GM12878 (cell line): ENCODE measurements around the gene STAMBP. TPM values are rescaled to one million over a fixed set of nuclear protein-coding genes. Genes with fewer than 3 reads are reported as not detected.

Experiments
- BACH1 ChIP-seq: fragments of 450-650 bp; IDR thresholded peaks from 2 replicates; pipeline ENCODE4 v1.6.1; 2017; ENCODE audit warnings: mild to moderate bottlenecking, borderline replicate concordance
- CREM ChIP-seq: IDR thresholded peaks from 2 replicates; pipeline ENCODE4 v1.6.1; 2014; ENCODE audit warnings: antibody characterized with exemption, low read depth
- DPF2 ChIP-seq: fragments of 450-650 bp; IDR thresholded peaks from 2 replicates; pipeline ENCODE4 v1.6.1; 2017; ENCODE audit warnings: mild to moderate bottlenecking
- EZH2 ChIP-seq: IDR thresholded peaks from 2 replicates; pipeline ENCODE4 v1.6.1; 2012; ENCODE audit warnings: low read depth, mild to moderate bottlenecking, control low read depth, inconsistent platforms, low read length, borderline replicate concordance; ENCODE audit not compliant: control insufficient read depth
- GABPA ChIP-seq: IDR thresholded peaks from 2 replicates; pipeline ENCODE4 v1.6.1; 2014; ENCODE audit warnings: antibody characterized with exemption, low read depth, mild to moderate bottlenecking, inconsistent platforms
- HDAC2 ChIP-seq: fragments of 200-600 bp; sonication (generic); IDR thresholded peaks from 2 replicates; pipeline ENCODE4 v1.6.1; 2017
- IRF4 ChIP-seq: IDR thresholded peaks from 2 replicates; pipeline ENCODE4 v1.6.1; 2011; ENCODE audit warnings: low read depth, low read length
- MEF2B ChIP-seq: fragments of 450-650 bp; IDR thresholded peaks from 2 replicates; pipeline ENCODE4 v1.6.1; 2018; ENCODE audit warnings: mild to moderate bottlenecking, moderate library complexity; ENCODE audit not compliant: partially characterized antibody, poor library complexity, severe bottlenecking
- MYB ChIP-seq: fragments of 150-350 bp; IDR thresholded peaks from 2 replicates; pipeline ENCODE4 v1.6.1; 2014; ENCODE audit warnings: mild to moderate bottlenecking, low read depth, low read length, borderline replicate concordance
- NR2C2 ChIP-seq: IDR thresholded peaks from 2 replicates; pipeline ENCODE4 v1.6.1; 2011; ENCODE audit warnings: borderline replicate concordance, low read depth; ENCODE audit not compliant: control insufficient read depth, insufficient read length
- POLR2A ChIP-seq: IDR thresholded peaks from 2 replicates; pipeline ENCODE4 v1.6.1; 2011; ENCODE audit warnings: low read depth, mild to moderate bottlenecking, low read length
- RELA ChIP-seq: fragments of 450-650 bp; IDR thresholded peaks from 2 replicates; pipeline ENCODE4 v1.8.0; 2014; ENCODE audit warnings: borderline replicate concordance; ENCODE audit not compliant: partially characterized antibody
- SRF ChIP-seq, 2 experiments: IDR thresholded peaks; 2 replicates each; pipeline ENCODE4 v1.6.1; 2011; ENCODE audit warnings: low read depth in 2 of 2, low read length in 2 of 2, mild to moderate bottlenecking in 1 of 2, moderate library complexity in 1 of 2
- SUZ12 ChIP-seq: fragments of 200-600 bp; sonication (generic); IDR thresholded peaks from one replicate; pipeline ENCODE4 v1.6.1; 2018; ENCODE audit warnings: antibody characterized with exemption, mild to moderate bottlenecking; ENCODE audit not compliant: unreplicated experiment
- YY1 ChIP-seq: IDR thresholded peaks from 2 replicates; pipeline ENCODE4 v1.6.1; 2011; ENCODE audit warnings: low read depth, mild to moderate bottlenecking, low read length
- ZNF24 ChIP-seq: fragments of 450-650 bp; IDR thresholded peaks from 2 replicates; pipeline ENCODE4 v1.6.1; 2017; ENCODE audit warnings: antibody characterized with exemption, mild to moderate bottlenecking
- polyA plus RNA-seq, 11 experiments: library from polyadenylated mRNA; depleted of rRNA in 4 of 11; unstranded in 6 of 11; stranded (reverse) in 5 of 11; fragments of >200 nt; fragmentation: Nextera tagmentation in 4 of 11; fragmentation: Illumina TruSeq in 1 of 11; extraction: Ambion mirVana in 4 of 11; extraction: Trizol in 1 of 11; gene quantifications; 1 replicate in 1 of 11; 2 replicates in 10 of 11; pipeline versions ENCODE4 v1.2.1 to v1.2.3, GENCODE V29; 2011 to 2016; ENCODE audit warnings: inconsistent platforms in 2 of 11, missing spikeins in 2 of 11, low read depth in 1 of 11
- total RNA-seq, 4 experiments: library from RNA; depleted of rRNA in 3 of 4; stranded (reverse); fragments of >200 nt in 3 of 4; fragmentation: Illumina TruSeq in 1 of 4; extraction: Trizol in 1 of 4; gene quantifications; 2 replicates each; pipeline versions ENCODE4 v1.2.1 to v1.2.3, GENCODE V29; 2013 to 2021
- TF ChIP-seq, protein P1 (sequence below): fragments of 450-650 bp; IDR thresholded peaks from 2 replicates; pipeline ENCODE4 v1.6.1; 2014; ENCODE audit warnings: mild to moderate bottlenecking
- TF ChIP-seq, protein P2 (sequence below): fragments of 450-650 bp; conservative IDR thresholded peaks from 2 replicates; pipeline ENCODE4 v1.6.1; 2017; ENCODE audit warnings: mild to moderate bottlenecking, moderate library complexity
- TF ChIP-seq, protein P3 (sequence below): fragments of 450-650 bp; IDR thresholded peaks from 2 replicates; pipeline ENCODE4 v1.6.1; 2017; ENCODE audit warnings: mild to moderate bottlenecking, low read depth, inconsistent platforms; ENCODE audit not compliant: poor library complexity, severe bottlenecking
- TF ChIP-seq, protein P4 (sequence below): fragments of 450-650 bp; IDR thresholded peaks from 2 replicates; pipeline ENCODE4 v1.6.1; 2016; ENCODE audit warnings: mild to moderate bottlenecking
- TF ChIP-seq, protein P5 (sequence below): fragments of 450-650 bp; IDR thresholded peaks from 2 replicates; pipeline ENCODE4 v1.6.1; 2017; ENCODE audit warnings: mild to moderate bottlenecking, moderate library complexity

STAMBP gene
- total and polyA plus RNA-seq, 10 of the 15 experiments (the other 5 are each of a cell fraction or from before 2014, with no cell fraction given) = 38.9 to 84.1 (median 69.7) TPM

DNA sequence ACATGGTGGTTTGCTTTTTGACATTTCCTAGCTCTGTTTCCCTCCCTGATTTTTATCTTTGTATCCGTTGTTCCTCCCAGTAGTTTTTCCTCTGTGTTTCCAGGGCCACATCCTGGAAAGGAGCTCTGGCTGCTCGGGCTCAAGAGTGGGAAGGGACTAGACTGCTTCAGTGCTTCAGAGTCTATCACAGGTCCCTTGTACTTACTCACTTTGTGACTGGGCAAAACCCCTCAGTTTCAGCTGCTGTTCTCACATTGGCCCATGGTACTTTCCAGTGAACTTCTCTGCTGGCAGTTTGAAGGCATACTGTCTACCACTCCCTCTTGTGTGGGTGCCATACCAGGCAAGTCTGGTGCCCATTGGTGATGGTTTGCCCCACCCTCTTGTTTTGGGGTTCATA, 7.5 kb upstream of the STAMBP start (continued):
- peak; percentile 34; the same call in 1 of the 2 replicates for TF ChIP-seq POLR2A
- no peak for TF ChIP-seq EZH2
- TF ChIP-seq, protein P1, sequence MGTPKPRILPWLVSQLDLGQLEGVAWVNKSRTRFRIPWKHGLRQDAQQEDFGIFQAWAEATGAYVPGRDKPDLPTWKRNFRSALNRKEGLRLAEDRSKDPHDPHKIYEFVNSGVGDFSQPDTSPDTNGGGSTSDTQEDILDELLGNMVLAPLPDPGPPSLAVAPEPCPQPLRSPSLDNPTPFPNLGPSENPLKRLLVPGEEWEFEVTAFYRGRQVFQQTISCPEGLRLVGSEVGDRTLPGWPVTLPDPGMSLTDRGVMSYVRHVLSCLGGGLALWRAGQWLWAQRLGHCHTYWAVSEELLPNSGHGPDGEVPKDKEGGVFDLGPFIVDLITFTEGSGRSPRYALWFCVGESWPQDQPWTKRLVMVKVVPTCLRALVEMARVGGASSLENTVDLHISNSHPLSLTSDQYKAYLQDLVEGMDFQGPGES = no peak
- TF ChIP-seq SUZ12 = no peak
- TF ChIP-seq BACH1 = peak; percentile 49; the same call in 1 of the 2 replicates
- no peak for TF ChIP-seq MEF2B
- TF ChIP-seq, protein P2, sequence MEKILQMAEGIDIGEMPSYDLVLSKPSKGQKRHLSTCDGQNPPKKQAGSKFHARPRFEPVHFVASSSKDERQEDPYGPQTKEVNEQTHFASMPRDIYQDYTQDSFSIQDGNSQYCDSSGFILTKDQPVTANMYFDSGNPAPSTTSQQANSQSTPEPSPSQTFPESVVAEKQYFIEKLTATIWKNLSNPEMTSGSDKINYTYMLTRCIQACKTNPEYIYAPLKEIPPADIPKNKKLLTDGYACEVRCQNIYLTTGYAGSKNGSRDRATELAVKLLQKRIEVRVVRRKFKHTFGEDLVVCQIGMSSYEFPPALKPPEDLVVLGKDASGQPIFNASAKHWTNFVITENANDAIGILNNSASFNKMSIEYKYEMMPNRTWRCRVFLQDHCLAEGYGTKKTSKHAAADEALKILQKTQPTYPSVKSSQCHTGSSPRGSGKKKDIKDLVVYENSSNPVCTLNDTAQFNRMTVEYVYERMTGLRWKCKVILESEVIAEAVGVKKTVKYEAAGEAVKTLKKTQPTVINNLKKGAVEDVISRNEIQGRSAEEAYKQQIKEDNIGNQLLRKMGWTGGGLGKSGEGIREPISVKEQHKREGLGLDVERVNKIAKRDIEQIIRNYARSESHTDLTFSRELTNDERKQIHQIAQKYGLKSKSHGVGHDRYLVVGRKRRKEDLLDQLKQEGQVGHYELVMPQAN = 0 out of 2 replicates have a peak, but pooled peaks have one; percentile 21
- TF ChIP-seq, protein P3, sequence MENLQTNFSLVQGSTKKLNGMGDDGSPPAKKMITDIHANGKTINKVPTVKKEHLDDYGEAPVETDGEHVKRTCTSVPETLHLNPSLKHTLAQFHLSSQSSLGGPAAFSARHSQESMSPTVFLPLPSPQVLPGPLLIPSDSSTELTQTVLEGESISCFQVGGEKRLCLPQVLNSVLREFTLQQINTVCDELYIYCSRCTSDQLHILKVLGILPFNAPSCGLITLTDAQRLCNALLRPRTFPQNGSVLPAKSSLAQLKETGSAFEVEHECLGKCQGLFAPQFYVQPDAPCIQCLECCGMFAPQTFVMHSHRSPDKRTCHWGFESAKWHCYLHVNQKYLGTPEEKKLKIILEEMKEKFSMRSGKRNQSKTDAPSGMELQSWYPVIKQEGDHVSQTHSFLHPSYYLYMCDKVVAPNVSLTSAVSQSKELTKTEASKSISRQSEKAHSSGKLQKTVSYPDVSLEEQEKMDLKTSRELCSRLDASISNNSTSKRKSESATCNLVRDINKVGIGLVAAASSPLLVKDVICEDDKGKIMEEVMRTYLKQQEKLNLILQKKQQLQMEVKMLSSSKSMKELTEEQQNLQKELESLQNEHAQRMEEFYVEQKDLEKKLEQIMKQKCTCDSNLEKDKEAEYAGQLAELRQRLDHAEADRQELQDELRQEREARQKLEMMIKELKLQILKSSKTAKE = peak; percentile 67
- TF ChIP-seq SRF (IDR thresholded peaks at IDR 0.05; ENCODE audit: low read depth in 2 of 2, low read length in 2 of 2) = no peak
- TF ChIP-seq NR2C2 = no peak
- no peak for TF ChIP-seq CREM
- TF ChIP-seq YY1 = no peak
- TF ChIP-seq RELA = peak; percentile 89
- no peak for TF ChIP-seq GABPA
- TF ChIP-seq MYB = no peak
- TF ChIP-seq DPF2 = peak; percentile 59; the same call in 1 of the 2 replicates
- TF ChIP-seq, protein P4, sequence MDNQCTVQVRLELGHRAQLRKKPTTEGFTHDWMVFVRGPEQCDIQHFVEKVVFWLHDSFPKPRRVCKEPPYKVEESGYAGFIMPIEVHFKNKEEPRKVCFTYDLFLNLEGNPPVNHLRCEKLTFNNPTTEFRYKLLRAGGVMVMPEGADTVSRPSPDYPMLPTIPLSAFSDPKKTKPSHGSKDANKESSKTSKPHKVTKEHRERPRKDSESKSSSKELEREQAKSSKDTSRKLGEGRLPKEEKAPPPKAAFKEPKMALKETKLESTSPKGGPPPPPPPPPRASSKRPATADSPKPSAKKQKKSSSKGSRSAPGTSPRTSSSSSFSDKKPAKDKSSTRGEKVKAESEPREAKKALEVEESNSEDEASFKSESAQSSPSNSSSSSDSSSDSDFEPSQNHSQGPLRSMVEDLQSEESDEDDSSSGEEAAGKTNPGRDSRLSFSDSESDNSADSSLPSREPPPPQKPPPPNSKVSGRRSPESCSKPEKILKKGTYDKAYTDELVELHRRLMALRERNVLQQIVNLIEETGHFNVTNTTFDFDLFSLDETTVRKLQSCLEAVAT = no peak
- TF ChIP-seq IRF4 = peak; percentile 74
- TF ChIP-seq ZNF24 = no peak
- TF ChIP-seq, protein P5, sequence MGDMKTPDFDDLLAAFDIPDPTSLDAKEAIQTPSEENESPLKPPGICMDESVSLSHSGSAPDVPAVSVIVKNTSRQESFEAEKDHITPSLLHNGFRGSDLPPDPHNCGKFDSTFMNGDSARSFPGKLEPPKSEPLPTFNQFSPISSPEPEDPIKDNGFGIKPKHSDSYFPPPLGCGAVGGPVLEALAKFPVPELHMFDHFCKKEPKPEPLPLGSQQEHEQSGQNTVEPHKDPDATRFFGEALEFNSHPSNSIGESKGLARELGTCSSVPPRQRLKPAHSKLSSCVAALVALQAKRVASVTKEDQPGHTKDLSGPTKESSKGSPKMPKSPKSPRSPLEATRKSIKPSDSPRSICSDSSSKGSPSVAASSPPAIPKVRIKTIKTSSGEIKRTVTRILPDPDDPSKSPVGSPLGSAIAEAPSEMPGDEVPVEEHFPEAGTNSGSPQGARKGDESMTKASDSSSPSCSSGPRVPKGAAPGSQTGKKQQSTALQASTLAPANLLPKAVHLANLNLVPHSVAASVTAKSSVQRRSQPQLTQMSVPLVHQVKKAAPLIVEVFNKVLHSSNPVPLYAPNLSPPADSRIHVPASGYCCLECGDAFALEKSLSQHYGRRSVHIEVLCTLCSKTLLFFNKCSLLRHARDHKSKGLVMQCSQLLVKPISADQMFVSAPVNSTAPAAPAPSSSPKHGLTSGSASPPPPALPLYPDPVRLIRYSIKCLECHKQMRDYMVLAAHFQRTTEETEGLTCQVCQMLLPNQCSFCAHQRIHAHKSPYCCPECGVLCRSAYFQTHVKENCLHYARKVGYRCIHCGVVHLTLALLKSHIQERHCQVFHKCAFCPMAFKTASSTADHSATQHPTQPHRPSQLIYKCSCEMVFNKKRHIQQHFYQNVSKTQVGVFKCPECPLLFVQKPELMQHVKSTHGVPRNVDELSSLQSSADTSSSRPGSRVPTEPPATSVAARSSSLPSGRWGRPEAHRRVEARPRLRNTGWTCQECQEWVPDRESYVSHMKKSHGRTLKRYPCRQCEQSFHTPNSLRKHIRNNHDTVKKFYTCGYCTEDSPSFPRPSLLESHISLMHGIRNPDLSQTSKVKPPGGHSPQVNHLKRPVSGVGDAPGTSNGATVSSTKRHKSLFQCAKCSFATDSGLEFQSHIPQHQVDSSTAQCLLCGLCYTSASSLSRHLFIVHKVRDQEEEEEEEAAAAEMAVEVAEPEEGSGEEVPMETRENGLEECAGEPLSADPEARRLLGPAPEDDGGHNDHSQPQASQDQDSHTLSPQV = no peak
- TF ChIP-seq HDAC2 = no peak
